Measurements from ENCODE around the gene SARM1.

SARM1 gene

GRCh38 chr17:28397687-28398279 is 26.3 kb downstream of the SARM1 start:
- H3K27me3 ChIP-seq (replicated peaks; ENCODE audit: insufficient read depth, low read length) = no peaks in the 10 kb centered on the region
- no peaks in the 10 kb centered on the region for H3K79me2 ChIP-seq (ENCODE audit: low read length)
- no peaks in the 10 kb centered on the region for H3K9me2 ChIP-seq (replicated peaks; ENCODE audit: insufficient read depth, low read length)
- no peaks in the 10 kb centered on the region for H3K9me3 ChIP-seq (replicated peaks; ENCODE audit: insufficient read depth, low read length)
- H3K36me3 ChIP-seq (replicated peaks; ENCODE audit: insufficient read depth, low read length) = no peaks in the 10 kb centered on the region
- H2AFZ ChIP-seq (ENCODE audit: low read length) = no peak overlapping the region
- H3K9ac ChIP-seq (ENCODE audit: low read length) = no peak overlapping the region
- H3K4me1 ChIP-seq (ENCODE audit: low read length) = no peaks in the 10 kb centered on the region
- no peak overlapping the region for H3K27ac ChIP-seq (ENCODE audit: low read length)
- TF ChIP-seq EZH2 (optimal IDR thresholded peaks at IDR 0.05; ENCODE audit: low read depth, low read length) = no peak
- TF ChIP-seq EZH2phosphoT487 (IDR thresholded peaks at IDR 0.05; ENCODE audit: low read length) = no peak
- TF ChIP-seq, protein P1, sequence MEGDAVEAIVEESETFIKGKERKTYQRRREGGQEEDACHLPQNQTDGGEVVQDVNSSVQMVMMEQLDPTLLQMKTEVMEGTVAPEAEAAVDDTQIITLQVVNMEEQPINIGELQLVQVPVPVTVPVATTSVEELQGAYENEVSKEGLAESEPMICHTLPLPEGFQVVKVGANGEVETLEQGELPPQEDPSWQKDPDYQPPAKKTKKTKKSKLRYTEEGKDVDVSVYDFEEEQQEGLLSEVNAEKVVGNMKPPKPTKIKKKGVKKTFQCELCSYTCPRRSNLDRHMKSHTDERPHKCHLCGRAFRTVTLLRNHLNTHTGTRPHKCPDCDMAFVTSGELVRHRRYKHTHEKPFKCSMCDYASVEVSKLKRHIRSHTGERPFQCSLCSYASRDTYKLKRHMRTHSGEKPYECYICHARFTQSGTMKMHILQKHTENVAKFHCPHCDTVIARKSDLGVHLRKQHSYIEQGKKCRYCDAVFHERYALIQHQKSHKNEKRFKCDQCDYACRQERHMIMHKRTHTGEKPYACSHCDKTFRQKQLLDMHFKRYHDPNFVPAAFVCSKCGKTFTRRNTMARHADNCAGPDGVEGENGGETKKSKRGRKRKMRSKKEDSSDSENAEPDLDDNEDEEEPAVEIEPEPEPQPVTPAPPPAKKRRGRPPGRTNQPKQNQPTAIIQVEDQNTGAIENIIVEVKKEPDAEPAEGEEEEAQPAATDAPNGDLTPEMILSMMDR (IDR thresholded peaks at IDR 0.05; ENCODE audit: low read length) = no peak
- no peaks in the 10 kb centered on the region for H4K20me1 ChIP-seq (ENCODE audit: insufficient read depth, low read length)
- no peak overlapping the region for H3K4me3 ChIP-seq (ENCODE audit: low read length)
- no peaks in the 10 kb centered on the region for H3F3A ChIP-seq (ENCODE audit: insufficient read depth, low read length)
- DNase-seq = no peak
- H3K4me2 ChIP-seq (ENCODE audit: low read depth, low read length) = no peak overlapping the region

DNA sequence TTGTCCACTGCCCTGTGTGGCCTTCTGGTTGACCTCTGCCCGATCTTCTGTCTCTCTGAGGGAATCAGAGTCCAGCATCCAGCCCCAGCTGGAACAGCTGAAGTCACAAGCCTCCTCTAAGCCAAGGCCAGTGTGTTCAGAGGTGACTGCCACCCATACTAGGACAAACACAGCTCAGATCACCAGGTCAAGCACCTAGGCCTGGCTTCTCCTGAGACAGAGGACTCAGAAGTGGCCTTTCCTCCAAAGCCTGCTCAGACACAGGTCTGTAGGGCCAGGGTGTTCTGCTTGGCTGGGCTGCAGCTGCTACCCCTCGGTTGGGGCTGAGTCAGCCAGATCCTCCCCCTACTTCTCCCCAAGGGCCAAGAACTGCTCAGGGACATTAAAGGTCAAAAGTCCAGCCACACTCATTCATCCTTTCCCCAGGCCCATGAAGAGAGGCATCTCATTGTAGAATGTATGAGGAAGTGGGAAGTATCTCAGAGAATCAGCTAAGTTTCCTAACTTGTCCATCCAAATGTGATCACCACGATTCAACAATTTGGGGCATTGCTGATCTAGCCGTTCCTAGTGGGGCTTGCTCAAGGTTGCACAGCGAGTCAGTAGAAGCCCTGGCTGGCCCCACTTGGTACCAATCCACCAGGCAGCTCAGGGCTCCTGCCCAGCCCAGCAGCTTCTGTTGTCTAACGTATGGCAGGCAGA is 26.9 kb downstream of the SARM1 start:
- H3K27me3 ChIP-seq (replicated peaks; ENCODE audit: insufficient read depth, low read length) = no peaks in the 10 kb centered on the region
- no peak for TF ChIP-seq EZH2phosphoT487 (IDR thresholded peaks at IDR 0.05; ENCODE audit: low read length)
- TF ChIP-seq, protein P1 (IDR thresholded peaks at IDR 0.05; ENCODE audit: low read length) = no peak
- H3K4me1 ChIP-seq (ENCODE audit: low read length) = no peaks in the 10 kb centered on the region
- no peak overlapping the region for H3K4me2 ChIP-seq (ENCODE audit: low read depth, low read length)
- no peaks in the 10 kb centered on the region for H3K36me3 ChIP-seq (replicated peaks; ENCODE audit: insufficient read depth, low read length)
- no peaks in the 10 kb centered on the region for H3F3A ChIP-seq (ENCODE audit: insufficient read depth, low read length)
- H3K9me3 ChIP-seq (replicated peaks; ENCODE audit: insufficient read depth, low read length) = no peaks in the 10 kb centered on the region
- H4K20me1 ChIP-seq (ENCODE audit: insufficient read depth, low read length) = no peaks in the 10 kb centered on the region
- no peak overlapping the region for H3K9ac ChIP-seq (ENCODE audit: low read length)
- DNase-seq = no peak
- H3K9me2 ChIP-seq (replicated peaks; ENCODE audit: insufficient read depth, low read length) = no peaks in the 10 kb centered on the region
- no peak overlapping the region for H2AFZ ChIP-seq (ENCODE audit: low read length)
- H3K79me2 ChIP-seq (ENCODE audit: low read length) = no peaks in the 10 kb centered on the region
- no peak overlapping the region for H3K27ac ChIP-seq (ENCODE audit: low read length)
- no peak overlapping the region for H3K4me3 ChIP-seq (ENCODE audit: low read length)

DNA sequence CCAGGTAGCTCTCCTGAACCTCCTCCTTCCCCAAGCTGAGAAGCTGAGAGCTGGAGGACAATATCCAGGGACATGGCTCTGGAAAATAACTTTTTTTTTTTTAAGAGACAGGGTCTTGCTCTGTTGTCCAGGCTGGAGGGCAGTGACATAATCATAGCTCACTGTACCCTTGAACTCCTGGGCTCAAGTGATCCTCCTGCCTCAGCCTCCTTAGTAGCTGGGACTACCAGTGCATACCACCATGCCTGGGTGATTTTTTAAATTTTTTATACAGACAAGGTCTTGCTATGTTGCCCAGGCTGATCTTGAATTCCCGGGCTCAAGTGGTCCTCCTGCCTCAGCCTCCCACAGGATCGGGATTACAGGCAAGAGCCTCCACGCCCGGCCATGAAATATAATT is 28.3 kb downstream of the SARM1 start:
- Histone ChIP-seq H3K27ac (ENCODE audit: low read length) (no peak overlapping the region), H3K79me2 (ENCODE audit: low read length) (no peaks in the 10 kb centered on the region), H3K36me3 (replicated peaks; ENCODE audit: insufficient read depth, low read length) (no peaks in the 10 kb centered on the region), H3K9me3 (replicated peaks; ENCODE audit: insufficient read depth, low read length) (no peaks in the 10 kb centered on the region), H3F3A (ENCODE audit: insufficient read depth, low read length) (no peaks in the 10 kb centered on the region), H3K4me3 (ENCODE audit: low read length) (no peak overlapping the region), H3K27me3 (replicated peaks; ENCODE audit: insufficient read depth, low read length) (no peaks in the 10 kb centered on the region), H3K4me2 (ENCODE audit: low read depth, low read length) (no peak overlapping the region), H3K9ac (ENCODE audit: low read length) (no peak overlapping the region), H3K9me2 (replicated peaks; ENCODE audit: insufficient read depth, low read length) (no peaks in the 10 kb centered on the region), H4K20me1 (ENCODE audit: insufficient read depth, low read length) (no peaks in the 10 kb centered on the region), H3K4me1 (ENCODE audit: low read length) (no peaks in the 10 kb centered on the region), H2AFZ (ENCODE audit: low read length) (no peak overlapping the region)
- TF ChIP-seq EZH2phosphoT487 (IDR thresholded peaks at IDR 0.05; ENCODE audit: low read length) (no peak), EZH2 (optimal IDR thresholded peaks at IDR 0.05; ENCODE audit: low read depth, low read length) (no peak)
- TF ChIP-seq, protein P1 (IDR thresholded peaks at IDR 0.05; ENCODE audit: low read length) = no peak
- DNase-seq = no peak
